Activated CD4-positive, alpha-beta T cell treated with anti-CD3 and anti-CD28 coated beads, Interleukin-2, amount 50 U/mL, for 24 hours (primary cell): Measurements from ENCODE around the gene SAMMSON.
A peak's percentile ranks its signal among the peaks of the same experiment; 100 is the strongest.

Source experiments
- DNase-seq, 2 donors: peaks; one replicate each; pipeline ENCODE4 v3.0.0-alpha.2; 2020; ENCODE audit warnings: low read depth in 1 of 2, low spot score in 1 of 2

The SAMMSON gene

DNA sequence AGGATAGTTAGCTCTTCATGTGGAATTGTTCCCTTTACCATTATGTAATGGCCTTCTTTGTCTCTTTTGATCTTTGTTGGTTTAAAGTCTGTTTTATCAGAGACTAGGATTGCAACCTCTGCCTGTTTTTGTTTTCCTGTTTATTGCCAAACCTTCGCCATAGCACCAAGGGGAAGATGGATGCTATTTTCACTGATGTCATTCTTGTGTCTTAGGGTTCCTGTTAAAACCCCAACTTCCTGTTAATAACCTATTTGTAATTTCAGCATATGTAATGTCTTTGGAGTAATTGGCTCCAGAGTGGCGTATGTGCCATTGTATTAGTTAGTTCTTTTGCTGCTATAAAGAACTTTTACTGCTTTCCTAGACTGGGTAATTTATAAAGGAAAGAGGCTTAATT is 10.8 kb downstream of the SAMMSON start:
- no peak for DNase-seq

DNA sequence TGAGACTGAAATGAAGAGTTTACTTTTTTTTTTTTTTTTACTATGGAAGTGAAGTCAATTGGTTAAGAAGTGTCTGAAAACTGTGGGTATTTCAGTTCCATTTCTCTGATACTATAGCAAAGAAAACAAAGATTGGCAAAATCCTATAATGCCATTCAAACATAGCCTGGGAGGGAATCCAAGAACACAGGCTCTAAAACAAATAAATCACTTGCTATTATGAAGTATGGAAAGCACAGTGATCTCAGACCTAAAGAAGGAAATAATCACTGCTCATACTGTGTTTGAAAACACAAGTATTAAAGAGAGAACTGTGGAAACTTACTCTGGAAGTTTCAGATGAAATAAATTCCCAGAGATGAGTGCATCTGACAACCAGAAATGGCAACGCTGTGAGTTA is 12.0 kb downstream of the SAMMSON start:
- no peak for DNase-seq

DNA sequence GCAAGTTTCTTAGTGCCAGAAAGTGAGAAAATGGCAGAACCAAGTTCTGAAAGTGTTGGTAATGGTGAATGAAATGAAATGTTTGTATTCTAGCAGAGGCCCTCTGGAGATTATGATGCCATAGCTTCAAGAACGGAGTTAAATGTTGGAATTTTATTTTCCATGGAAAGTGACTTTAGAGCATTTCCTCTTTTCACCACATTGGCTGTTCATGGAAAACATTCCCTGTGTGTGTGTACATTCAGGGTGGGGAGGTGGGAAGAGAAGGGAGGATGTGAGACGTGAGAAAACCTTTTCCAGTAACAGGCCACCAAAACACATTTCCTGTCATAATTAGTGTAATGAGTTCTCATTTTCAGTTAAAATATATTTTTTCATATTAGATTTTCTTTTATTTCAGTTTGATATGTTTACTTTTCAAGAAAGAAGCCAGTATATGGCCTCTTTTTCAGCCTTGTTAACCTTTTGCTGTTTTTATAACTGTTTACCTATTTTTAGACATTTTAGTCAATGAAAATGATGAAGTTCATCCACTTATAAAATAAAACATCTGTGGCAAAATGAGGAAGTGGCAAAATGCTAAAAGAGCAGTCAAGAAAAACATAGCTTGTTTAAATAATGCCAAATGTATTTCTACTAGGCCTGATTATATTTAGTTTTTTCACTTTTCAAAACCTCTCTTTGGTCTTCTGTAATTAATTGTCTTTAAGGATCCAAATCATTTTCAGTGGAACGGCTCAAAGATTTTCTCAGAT is 21.6 kb downstream of the SAMMSON start:
- DNase-seq: no peak

DNA sequence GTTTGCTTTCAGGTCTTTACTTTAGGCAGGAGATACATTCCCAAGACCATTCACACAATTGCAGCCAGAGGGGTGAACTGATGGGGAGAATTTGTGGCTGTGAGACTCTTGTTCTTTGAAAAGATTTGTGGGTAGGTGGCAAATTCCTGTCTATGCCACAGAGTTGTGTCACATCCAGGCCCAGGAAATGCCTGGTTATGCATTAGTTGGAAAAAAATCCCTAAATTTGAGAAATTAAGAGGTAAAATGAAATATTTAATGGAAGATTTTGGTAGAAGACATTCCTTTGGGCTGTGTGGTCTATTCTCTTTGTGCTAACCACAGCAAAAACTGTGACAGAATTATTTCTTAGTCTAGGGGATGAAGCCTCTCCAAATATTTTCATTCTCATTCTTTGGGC is 28.8 kb downstream of the SAMMSON start:
- DNase-seq: no peak

DNA sequence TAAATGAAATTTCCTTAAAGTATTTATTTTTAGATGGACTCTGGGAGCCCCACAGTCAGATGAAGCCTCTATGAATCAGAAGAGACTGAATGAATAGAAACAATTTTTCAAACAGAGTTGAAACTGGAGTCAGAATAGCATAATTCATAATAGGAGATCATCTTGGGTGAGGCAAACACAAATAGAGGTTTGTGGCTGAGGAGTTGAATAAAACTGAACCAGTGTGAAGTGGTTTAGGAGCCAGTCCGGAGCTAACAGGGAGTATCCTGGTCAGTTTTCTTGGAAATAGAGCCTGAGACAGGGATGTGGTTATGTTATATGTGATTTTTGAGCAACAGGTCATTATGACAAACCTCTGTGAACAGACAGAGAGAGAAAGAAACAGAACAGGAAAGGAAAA is 39.2 kb downstream of the SAMMSON start:
- DNase-seq: no peak

DNA sequence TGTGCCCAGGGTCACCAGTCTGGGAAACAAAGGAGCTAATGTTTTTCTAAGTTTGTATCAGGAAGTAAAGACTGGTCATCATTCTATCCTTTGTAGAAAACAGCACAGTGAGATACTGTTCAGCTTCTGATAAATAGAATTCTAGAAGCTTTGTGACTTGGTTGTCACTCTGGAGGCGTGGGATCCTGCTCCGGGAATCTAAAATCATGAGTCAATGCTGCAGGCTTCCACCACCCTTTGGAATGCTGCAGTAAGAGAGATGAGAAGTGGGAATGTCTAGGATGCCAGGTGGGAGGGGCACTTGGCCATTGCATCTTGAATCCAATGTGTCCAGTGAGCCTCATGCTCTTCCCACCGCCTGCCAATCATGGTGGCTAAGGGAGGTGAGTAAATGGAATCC is 40.9 kb downstream of the SAMMSON start:
- DNase-seq: no peak

DNA sequence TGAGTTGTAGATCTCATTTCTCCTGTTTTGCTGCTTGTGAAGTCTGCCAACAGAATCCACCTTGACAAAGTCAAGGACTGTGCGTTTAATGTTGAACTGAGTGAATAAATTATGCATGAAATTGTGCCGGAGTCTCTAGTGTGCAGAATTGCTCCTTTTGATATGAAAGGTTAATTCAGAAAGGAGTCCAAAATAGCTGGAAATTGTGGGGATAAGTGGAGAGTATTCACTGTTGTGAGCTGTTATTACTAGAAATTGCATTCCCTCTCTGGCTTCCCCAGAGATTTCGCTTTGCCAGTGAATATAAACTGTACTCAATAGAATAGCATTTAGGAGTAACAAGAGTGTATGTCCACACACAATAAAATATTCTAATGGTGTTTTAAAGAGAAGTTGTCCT is 43.1 kb downstream of the SAMMSON start:
- DNase-seq: no peak

DNA sequence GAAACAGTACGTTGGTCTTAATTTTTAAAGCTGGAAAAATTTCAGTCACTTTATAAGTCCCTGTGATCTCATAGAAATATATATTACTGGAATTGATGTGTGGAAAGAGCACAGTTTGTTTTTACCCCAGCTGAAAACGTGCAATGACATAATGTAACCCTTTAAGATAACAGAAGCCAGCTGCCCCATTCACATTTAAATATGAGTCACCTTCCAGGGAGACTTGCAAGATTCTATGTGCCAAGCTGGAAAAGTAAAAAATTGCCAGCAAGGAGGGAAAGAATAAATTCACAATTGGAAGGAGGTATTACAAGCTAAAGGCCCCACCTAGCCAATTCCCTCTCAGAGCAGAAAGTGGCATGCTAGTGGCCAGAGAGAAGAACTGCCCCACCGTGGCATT is 50.2 kb downstream of the SAMMSON start:
- no peak for DNase-seq

DNA sequence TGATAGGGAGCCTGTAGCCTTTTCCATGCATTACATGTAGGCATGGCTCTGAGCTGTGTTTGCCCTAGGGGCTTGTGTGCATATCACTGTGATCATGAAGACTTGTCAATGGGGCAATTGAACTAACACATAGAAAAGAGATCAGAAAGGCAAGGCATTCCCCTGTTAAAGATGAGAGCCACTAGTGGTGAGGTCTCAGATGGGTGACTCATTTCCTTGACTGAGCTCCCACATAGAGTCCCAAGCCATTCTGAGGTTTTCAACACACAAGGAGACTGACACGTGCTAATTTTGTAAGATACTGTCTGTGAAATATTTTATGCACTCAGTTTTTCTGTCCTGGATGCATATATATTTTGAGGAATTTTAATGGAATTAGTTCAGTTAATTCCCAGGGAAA is 53.8 kb downstream of the SAMMSON start:
- DNase-seq: no peak

DNA sequence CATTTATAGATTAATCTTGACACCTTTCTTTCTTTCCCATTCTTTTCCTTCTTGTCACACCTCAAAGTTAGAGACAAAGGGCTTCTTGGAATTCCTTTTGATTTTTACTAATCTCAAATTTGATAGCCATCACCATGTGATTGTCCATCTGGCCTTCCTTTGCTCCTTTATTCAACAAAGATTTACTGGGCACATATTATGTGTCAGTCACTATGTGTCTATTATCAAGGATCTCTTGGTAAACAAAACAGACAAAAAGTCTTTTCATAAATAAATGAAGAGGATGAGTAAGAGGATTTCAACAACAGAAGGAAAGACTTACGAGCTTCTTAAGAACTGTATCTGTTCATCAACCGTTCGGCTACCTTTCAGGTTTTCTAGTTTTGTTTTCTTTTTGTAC is 56.5 kb downstream of the SAMMSON start:
- DNase-seq: no peak

DNA sequence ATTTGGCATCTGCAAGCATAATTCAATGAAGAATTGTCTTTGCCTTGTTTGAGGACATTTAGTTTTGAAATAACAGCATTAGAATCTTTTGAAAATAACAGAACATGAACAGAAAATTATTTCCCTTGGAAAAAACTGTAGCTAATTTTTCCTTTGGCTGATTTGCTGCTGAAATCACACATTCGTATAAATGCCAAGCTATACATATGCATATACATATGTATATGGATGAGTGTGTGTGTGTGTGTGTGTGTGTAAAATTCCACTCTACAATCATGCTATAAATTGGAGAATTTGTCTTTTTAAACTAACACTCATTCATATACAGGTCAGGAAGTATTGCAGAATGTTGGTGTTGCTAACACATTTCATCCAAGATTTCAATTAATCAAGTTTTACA is 57.9 kb downstream of the SAMMSON start:
- DNase-seq: no peak

DNA sequence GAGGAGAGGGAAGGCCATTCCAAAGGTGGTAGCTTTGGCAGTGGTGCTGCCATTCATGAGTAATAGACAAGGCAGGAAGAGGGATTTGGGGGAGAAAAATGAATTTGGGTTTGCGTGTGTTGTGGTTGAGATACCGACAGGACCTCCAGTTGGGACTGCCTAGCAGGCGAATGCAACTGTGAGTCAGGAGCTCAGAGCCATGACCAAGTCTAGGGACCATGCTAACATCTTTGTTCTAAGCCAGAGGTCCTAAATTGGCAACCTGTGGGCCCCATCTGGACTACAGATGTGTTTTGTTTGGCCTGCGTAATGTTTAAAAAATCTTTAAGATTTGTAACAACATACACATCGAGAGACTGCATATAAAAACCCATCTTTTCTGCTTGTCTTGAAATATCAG is 61.6 kb downstream of the SAMMSON start:
- no peak for DNase-seq

DNA sequence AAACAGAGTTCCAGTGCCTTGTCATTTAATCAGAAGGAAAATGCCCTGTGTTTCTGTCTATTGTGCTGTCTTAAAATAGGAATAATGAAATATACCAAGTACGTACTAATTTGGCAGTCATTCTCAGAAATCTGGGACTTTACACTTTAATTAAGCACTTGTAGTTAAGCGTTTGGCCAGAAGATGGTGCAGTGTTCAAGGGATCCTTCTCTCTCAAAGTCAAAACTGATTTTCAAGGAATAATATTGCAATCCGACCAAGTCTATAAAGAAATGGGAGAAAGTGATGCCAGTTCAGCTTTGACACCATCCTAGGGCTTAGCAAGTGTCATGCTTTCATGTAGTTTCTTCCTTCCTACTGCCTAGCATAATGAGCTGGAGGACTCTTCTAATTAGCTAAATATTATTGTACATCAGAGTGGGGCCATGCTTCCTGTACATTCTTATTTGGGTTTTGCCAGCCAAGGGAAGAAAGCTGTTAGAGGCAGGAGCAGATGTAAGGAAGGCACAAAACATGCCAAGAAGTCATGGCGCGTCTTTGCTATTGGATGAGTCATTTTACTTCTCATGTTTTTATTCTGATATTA is 64.8 kb downstream of the SAMMSON start:
- peak in 1 of 2 donors; percentile 9 for DNase-seq

DNA sequence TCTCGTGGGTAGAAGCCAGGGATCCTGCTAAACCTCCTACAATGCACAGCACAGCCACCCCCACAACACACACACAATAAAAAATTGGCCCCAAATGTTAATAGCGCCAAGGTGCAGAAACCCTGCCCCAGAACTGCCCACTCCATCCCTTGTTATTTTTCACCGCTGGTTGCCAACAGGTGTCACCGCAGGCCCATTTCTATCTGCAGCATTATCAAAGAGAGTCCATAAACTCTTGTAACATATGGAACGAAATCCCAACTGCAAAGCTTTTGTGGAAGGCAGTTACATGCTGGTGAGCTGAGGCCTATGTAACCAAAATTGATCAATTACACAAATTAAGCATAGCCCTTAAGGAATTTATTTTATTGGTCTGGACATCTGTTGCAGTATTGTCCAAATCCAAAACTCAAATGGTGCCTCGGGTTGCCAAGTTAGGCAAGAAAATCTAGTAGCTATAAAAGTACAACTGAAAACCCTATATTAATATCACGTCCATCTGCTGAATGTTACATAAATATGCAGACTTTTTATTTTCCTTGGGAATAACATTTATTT is 66.2 kb downstream of the SAMMSON start:
- no peak for DNase-seq

DNA sequence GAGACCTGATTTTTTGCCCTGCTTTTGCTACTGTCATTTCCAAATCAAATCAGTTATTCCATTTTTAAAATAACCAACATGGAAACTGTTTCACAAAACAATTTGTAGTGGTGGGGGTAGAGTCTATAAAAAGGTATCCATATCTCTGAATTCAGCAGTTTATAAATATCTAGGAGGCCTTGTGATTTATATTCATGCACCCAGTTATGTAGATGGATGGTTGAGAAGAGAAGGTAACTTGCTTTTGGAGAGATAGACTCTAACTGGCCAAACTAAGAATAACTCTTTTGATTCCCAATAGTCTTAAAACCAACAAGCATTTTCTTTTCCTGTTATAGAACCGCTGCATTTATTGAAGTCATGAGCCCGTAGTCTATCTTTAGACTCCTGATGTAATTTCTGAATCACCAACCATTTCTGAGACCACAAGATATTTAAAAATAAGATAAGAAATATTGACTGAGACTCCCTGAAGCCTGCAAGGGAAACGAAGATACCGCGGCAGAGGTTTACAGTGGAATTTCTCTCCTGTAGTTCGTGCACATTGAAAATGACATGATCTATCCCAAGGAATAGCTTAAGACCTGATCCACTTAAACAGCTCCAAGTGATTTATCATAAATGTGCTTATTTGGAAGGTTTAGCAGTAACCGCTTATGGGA is 68.5 kb downstream of the SAMMSON start:
- DNase-seq: no peak

DNA sequence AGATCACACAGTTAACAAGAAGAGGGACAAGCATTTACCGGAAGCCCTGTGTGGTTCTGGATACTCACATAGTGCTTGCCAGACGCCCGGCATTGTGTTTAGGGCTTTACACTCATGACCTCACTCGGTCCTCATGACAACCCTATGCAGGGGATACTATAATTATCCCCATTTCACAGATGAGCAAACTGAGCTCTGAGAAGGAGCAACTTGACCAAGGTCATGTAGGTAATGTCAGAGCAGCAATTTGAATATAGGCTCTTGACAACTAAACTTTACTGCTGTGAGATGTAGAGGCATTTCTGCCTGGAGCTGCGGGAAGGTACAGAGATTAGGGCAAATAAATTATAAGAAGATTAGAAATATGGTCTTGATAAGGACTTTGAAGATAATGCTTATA is 70.0 kb downstream of the SAMMSON start:
- DNase-seq: no peak

DNA sequence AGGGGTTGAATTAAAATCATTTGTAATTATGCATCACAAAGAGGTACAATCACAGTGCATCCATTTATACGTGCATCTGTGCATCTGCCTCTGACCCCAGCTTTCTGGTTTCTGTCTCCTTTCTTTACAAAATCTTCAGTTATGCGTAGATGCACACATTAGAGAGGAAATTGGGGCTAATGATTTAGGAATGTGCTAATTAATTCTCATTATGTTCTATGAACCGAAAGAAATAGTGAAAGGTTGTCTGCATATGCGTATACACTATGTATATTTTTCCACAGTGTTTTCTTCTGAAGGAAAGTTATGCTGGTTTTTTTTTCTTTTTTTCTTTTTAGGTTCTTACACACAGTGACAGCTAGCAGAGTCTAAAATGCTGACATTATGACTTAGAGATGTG is 71.6 kb downstream of the SAMMSON start:
- no peak for DNase-seq

DNA sequence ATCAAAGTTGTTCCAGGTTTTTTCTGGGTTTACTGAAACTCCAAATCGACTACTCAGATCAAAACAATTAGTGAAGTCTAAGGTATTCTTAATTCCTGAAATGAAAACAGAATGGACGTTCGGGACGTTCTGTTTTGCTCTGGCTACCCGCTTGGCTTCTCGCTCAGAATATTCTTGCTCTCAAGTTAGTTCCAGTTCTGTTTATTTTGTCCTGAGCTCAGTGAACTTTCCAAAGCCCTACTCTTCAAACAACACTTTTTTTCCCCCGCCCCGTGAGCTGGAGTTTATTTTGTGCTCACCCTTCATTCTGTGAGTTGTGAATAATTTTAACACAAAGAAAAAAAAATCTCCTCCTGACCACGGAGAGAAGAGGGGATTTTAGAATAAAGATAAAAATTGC is 72.6 kb downstream of the SAMMSON start:
- no peak for DNase-seq

DNA sequence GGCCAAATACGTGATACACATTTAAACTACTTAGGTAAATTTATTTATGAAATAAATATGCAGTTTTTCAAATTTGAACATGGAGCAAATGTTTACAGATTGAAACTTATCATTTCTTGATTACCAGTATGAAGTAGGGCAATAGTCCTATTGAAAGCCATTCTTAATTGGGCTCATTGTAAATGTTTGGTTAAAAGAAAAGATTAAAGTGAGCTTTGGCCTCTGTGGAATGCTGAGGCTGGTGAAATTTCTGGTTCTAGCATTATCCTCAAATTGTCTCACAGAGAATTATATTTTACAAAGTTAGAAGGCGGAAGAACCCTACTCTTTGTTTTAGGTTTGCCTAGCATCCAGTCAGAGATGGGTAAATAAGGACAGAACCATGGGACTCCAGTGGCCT is 73.2 kb downstream of the SAMMSON start:
- no peak for DNase-seq

DNA sequence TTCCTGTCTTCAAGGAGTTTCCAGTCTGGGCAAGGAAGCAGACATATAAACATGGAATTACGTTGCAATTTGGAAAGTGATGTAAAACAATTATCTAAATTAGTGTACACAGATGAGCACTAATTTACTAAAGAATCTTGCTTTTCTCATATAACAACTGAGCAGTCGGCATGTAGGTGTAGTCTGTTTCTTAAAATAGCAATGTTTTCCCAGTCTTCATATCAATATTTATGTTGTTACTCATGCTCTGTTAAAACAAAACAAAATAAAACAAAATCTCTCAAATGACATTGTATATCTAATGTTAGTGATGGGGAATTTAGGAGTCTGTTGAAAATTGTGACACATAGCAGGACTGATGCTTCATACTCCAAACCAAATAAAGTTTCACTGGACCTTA is 75.6 kb downstream of the SAMMSON start:
- no peak for DNase-seq

DNA sequence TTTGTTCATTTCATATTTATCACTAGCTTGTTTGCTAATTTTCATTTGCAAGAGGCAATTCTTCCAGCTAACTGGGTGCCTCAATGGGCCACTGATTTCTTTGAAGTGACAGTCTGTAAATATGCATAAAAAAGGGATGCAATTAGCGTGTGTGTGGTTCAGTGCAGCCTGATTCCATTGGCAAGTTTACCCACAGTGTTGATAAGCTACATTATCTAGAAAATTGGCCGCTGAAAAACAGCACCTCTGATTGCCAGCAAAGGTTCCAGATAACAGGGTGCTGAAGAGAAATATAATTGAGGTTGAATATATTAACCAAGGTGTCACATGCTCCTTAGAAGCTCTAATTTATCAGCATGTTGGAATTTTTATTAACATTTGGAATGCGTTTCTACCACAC is 76.9 kb downstream of the SAMMSON start:
- no peak for DNase-seq

DNA sequence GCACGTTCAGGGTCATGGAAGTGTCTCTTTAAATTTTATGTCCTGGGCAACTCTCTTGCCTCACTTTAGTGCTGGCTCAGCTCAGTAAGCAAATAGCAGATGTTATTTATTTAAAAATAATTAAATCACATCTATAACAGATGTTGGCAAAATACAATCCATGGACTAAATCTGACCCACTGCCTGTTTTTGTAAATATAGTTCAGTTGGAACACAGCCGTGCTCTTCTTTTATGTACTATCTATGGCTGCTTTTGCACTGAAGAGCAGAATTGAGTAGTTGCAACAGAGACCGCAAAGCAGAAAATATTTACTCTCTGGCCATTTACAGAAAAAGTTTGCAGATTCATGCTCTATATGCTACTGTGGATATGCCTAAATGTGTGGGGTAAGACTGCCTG is 79.2 kb downstream of the SAMMSON start:
- DNase-seq: no peak
